Measurements from ENCODE around the gene S100A16.

Gene S100A16

GRCh38 chr1:153635872-153636271 is 22.9 kb upstream of the S100A16 start:
- DNase-seq, result no peak

GRCh38 chr1:153633754-153634665 is 21.1 kb upstream of the S100A16 start, which contains the start of gene CHTOP:
CHTOP (plus strand) TSS chr1:153634066; CDS start chr1:153636589, 2,523 bp downstream.
- peak; percentile 97 for DNase-seq

GRCh38 chr1:153633161-153633753 is 20.3 kb upstream of the S100A16 start:
- no peak for DNase-seq

- DNase-seq, result no peak
Measured at GRCh38 chr1:153631047-153632022, 18.4 kb upstream of the S100A16 start.

- no peak for DNase-seq
Measured at GRCh38 chr1:153630384-153630783, 17.4 kb upstream of the S100A16 start.

GRCh38 chr1:153629971-153630370 is 17.0 kb upstream of the S100A16 start:
- DNase-seq, result no peak

- no peak for DNase-seq
Measured at GRCh38 chr1:153629343-153629665, 16.4 kb upstream of the S100A16 start.

- no peak for DNase-seq
Measured at GRCh38 chr1:153628638-153629342, 15.9 kb upstream of the S100A16 start.

GRCh38 chr1:153627715-153628626 is 15.0 kb upstream of the S100A16 start, which contains the start of gene S100A1:
S100A1 (plus strand) TSS chr1:153628434; CDS start chr1:153630522, 2,088 bp downstream.
- no peak for DNase-seq

GRCh38 chr1:153626904-153627714 is 14.2 kb upstream of the S100A16 start, which contains the start of gene S100A13:
S100A13 (minus strand) TSS chr1:153627505; CDS start chr1:153626472, 1,033 bp downstream.
- peak; percentile 86 for DNase-seq

- no peak for DNase-seq
Measured at GRCh38 chr1:153626477-153626903, 13.6 kb upstream of the S100A16 start.

- DNase-seq, result no peak
Measured at GRCh38 chr1:153624965-153625611, 12.2 kb upstream of the S100A16 start.

- DNase-seq, result no peak
Measured at GRCh38 chr1:153623101-153623500, 10.2 kb upstream of the S100A16 start.

GRCh38 chr1:153619171-153619570 is 6.2 kb upstream of the S100A16 start:
- DNase-seq, result no peak

- no peak for DNase-seq
Measured at GRCh38 chr1:153617663-153618062, 4.7 kb upstream of the S100A16 start.

- DNase-seq, result no peak
Measured at GRCh38 chr1:153616917-153617311, 4.0 kb upstream of the S100A16 start.

- no peak for DNase-seq
Measured at GRCh38 chr1:153616144-153616916, 3.4 kb upstream of the S100A16 start, which contains the start of gene S100A14. S100A14 (minus strand) TSS chr1:153616325; CDS start chr1:153615858, 467 bp downstream.

GRCh38 chr1:153615406-153615805 is 2.5 kb upstream of the S100A16 start:
- DNase-seq, result no peak

- DNase-seq, result no peak
Measured at GRCh38 chr1:153614906-153615305, 2.0 kb upstream of the S100A16 start.

Measured in NCI-H1092 treated with DMSO at 0.1 percent for 48 hours (cell line).